NCI-H2196 treated with DMSO at 0.1 percent for 48 hours (cell line): ENCODE results near the gene PEDS1.
"Not testable (repeated sequence)": the region's sequence is repeated elsewhere in the genome, so short reads cannot be mapped to it uniquely, and the experiment has no call there.

Source experiments
- DNase-seq: peaks from one replicate; lab custom pipeline; 2025; ENCODE audit not compliant: unreplicated experiment; lab: John Stamatoyannopoulos, UW

PEDS1 gene

GRCh38 chr20:50163570-50164317, 10.2 kb upstream of the PEDS1 start:
- DNase-seq = no peak

GRCh38 chr20:50161494-50161893, 8.0 kb upstream of the PEDS1 start:
- DNase-seq = not testable (repeated sequence)

GRCh38 chr20:50153153-50153499, 397 bp downstream of the PEDS1 start:
- DNase-seq = no peak

- DNase-seq = no peak
These were observed 950 bp downstream of the PEDS1 start for GRCh38 chr20:50152394-50153152.

GRCh38 chr20:50151034-50151743, 2.3 kb downstream of the PEDS1 start:
- no peak for DNase-seq

- DNase-seq = no peak
These were observed 3.9 kb downstream of the PEDS1 start for GRCh38 chr20:50149481-50150254.

- DNase-seq = no peak
These were observed 6.5 kb downstream of the PEDS1 start for GRCh38 chr20:50146732-50147662.

GRCh38 chr20:50146214-50146613, 7.3 kb downstream of the PEDS1 start:
- no peak for DNase-seq

- DNase-seq = no peak
These were observed 8.0 kb downstream of the PEDS1 start for GRCh38 chr20:50145566-50145965.

GRCh38 chr20:50144362-50144761, 9.2 kb downstream of the PEDS1 start:
- DNase-seq = no peak

- DNase-seq = peak; percentile 74
These were observed 10.7 kb downstream of the PEDS1 start for GRCh38 chr20:50142812-50143211.

- DNase-seq = no peak
These were observed 11.5 kb downstream of the PEDS1 start for GRCh38 chr20:50141811-50142561.

GRCh38 chr20:50141018-50141675, 12.4 kb downstream of the PEDS1 start:
- DNase-seq = no peak

- no peak for DNase-seq
These were observed 13.1 kb downstream of the PEDS1 start for GRCh38 chr20:50140339-50140859.

- no peak for DNase-seq
These were observed 14.8 kb downstream of the PEDS1 start for GRCh38 chr20:50138479-50139393.

- DNase-seq = no peak
These were observed 15.4 kb downstream of the PEDS1 start for GRCh38 chr20:50138120-50138478.

GRCh38 chr20:50137702-50138101, 15.8 kb downstream of the PEDS1 start:
- peak; percentile 39 for DNase-seq
